ENCODE results near the gene NAPSA.
"Not testable (repeated sequence)": the region's sequence is repeated elsewhere in the genome, so short reads cannot be mapped to it uniquely, and the experiment has no call there.

The NAPSA gene

DNA sequence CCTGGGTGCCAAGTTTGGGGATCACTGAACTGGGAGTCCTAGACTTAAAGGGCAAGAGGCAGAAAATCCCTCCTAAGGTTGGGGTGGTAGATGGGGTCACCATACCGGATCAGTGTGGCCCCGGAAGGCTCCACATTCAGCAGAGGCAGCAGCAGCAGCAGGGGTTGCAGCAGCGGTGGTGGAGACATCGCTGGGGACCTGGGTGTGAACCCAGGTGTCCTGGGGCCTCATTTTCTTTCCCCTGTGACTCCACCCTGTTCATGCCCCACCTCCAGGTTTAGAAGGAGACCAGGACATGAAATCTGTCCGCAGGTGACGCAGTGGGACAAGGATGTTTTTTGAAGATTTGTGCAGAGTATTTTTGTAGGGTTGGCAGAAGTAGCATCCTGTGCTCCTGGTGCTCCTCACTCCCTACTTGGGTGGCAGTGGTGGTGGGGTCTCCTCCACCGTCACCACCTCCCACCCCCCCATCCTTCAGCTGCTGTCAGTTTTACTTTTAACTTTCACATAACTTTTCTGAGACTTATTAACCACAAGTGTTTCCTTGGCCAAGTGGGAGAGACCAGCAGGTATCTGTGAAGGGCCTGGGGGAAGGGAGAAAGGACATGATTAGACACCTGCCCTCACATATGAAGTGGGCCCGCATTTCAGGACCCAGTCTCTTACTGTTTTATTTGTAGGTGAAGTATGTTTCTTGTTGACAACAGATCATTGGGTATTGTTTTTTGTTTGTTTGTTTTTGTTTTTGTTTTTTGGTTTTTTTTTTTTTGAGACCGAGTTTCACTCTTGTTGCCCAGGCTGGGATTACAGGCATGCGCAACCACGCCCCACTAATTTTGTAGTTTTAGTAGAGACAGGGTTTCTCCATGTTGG lies at the start of gene NAPSA:
TSS of gene NAPSA (minus strand) at position 206 of the 873 bp plus-strand sequence. CDS start at position 188, 18 bp downstream.
- no peak for DNase-seq (ENCODE audit: low read depth in 2 of 2)

DNA sequence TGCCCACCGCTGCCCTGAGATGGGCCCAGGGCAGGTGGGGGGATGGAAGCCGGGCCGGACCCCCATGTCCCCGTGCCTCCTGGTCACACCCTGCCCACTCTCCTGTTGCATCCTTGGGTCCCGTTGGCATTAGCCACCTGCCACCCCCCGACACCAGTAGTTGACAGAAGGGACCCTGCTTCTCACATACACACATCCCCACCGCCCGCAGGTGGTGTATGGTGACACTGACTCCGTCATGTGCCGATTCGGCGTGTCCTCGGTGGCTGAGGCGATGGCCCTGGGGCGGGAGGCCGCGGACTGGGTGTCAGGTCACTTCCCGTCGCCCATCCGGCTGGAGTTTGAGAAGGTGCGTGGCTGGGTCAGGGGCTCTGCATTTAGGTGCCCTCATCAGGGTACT lies 48.1 kb upstream of the NAPSA start:
- no peak for DNase-seq (ENCODE audit: low read depth in 2 of 2)

DNA sequence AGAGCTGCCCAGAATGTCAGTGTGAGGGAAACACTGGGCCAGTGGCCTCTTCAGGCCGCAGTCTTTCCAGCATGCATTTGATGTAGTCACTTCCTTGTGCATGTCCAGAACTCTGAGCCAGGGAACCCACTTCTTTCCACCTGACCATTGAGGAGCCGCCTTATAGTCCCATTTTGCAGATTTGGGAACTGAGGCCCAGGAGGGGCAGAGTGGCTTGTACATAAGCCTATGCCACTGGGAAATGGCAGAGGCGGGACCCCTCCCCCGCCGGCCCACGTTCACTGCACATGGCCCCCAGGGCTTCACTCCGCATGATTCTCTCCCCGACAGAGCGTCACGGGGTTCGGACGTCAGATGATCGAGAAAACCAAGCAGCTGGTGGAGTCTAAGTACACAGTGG lies 47.7 kb upstream of the NAPSA start:
- DNase-seq (ENCODE audit: low read depth in 2 of 2): no peak

DNA sequence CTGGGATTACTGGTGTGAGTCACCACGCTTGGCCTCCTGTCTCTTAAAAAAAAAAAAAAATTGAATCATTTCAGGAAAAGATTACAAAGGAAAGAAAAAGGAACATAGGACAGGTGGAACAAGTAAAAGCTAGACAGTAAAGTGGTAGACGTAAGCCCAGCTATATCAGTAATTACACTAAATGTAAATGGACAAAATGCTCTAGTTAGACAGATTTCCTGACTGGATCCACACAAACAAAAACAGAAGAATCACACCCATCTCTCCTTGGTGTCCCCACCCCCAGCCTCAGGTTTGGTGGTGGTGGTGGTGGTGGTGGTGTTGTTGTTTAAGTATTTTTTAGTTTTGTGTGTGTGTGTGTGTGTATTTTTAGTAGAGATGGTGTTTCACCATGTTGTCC lies 47.0 kb upstream of the NAPSA start:
- no peak for DNase-seq (ENCODE audit: low read depth in 2 of 2)

DNA sequence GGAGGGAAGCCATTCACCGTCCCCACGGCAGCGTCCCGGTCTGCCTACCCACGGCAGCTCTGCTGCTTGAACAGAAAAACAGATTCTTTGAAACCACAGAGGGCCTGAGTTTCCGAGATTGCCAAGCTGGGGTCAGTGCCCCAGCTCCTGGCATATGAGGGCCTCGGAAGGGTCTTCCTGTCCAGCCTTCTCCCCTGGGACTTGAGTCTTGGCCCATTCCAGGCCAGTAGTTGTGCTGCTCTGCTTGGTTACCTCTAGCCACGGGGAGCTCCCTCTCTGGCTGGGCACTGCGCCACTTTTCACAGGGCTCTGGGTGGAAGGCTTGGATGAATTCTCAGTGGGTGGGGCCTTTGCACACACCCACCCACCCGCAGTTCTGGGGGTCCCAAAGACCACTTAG lies 44.7 kb upstream of the NAPSA start:
- no peak for DNase-seq (ENCODE audit: low read depth in 2 of 2)

DNA sequence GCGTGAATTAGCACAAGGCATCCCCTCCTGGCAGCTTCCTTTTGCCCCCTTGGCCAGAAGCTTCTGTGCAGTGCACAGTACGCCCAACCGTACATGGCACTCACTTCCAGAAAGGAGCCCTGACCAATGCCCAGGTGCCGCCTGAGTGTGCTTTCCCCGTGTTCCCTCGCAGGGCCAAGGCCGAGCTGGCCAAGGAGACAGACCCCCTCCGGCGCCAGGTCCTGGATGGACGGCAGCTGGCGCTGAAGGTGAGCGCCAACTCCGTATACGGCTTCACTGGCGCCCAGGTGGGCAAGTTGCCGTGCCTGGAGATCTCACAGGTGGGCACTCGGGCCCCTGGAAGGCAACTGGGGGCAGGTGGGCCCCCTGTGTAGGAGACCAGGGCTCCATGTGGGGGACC lies 43.9 kb upstream of the NAPSA start:
- DNase-seq (ENCODE audit: low read depth in 2 of 2): no peak

DNA sequence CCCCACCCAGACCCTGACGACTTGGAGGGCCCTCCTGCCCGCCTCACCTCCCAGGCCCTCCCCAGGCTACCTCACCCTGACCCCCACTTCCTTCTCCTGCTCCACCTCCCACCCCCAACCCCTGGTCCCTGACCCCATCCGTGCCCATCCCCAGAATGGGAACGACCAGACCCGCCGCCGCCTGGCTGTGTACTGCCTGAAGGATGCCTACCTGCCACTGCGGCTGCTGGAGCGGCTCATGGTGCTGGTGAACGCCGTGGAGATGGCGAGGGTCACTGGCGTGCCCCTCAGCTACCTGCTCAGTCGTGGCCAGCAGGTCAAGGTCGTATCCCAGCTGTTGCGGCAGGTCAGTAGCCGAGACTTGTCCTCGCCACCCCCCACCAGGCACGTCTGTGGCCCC lies 41.4 kb upstream of the NAPSA start:
- no peak for DNase-seq (ENCODE audit: low read depth in 2 of 2)

DNA sequence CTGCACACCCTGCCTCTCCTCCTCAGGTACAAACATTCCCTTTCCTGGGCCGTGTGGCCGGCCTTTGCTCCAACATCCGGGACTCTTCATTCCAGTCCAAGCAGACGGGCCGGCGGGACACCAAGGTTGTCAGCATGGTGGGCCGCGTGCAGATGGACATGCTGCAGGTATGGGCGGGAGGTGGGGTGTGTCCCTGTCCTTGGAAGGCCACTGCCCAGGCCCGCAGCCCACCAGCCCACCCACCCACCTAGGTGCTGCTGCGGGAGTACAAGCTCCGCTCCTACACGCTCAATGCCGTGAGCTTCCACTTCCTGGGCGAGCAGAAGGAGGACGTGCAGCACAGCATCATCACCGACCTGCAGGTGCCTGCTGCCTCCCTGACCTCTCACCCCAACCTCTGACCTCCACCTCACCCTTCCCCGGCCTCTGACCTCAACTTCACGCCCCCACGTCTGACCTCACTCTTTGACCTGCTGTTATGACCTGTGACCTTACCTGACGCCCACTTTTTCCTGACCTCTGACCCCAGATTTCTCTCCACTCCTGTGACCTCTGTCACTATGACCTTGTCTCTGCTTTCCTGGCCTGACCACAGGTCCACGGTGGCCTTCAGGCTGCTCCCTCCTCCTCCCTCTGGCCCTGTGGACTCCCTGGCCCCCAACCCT lies 40.8 kb upstream of the NAPSA start:
- no peak for DNase-seq (ENCODE audit: low read depth in 2 of 2)

DNA sequence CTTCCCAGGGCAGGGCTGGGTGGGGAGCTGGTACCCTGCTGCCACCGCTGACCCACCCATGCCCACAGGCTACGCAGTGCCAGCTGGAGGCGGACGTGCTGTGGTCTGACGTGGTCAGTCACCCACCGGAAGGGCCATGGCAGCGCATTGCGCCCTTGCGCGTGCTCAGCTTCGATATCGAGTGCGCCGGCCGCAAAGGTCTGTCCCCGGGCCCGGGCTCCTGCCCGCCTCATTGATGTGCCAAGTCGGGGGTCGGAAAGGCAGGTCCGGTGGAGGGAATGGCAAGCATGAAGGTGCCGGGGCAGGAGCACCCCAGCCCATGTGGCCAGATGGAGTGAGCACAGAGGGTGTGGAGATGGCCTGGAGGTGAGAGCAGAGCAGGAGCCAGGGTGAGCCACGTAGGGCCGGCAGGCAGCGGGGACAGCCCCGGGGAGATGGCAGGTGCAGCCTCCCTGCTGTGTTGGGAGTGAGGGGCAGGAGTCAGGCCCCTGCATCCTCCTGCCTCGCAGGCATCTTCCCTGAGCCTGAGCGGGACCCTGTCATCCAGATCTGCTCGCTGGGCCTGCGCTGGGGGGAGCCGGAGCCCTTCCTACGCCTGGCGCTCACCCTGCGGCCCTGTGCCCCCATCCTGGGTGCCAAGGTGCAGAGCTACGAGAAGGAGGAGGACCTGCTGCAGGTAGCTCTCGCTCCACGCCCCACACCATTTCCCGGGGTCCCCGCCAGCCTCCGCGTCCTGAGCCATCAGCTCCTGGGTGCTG lies 37.3 kb upstream of the NAPSA start:
- DNase-seq (ENCODE audit: low read depth in 2 of 2): no peak

DNA sequence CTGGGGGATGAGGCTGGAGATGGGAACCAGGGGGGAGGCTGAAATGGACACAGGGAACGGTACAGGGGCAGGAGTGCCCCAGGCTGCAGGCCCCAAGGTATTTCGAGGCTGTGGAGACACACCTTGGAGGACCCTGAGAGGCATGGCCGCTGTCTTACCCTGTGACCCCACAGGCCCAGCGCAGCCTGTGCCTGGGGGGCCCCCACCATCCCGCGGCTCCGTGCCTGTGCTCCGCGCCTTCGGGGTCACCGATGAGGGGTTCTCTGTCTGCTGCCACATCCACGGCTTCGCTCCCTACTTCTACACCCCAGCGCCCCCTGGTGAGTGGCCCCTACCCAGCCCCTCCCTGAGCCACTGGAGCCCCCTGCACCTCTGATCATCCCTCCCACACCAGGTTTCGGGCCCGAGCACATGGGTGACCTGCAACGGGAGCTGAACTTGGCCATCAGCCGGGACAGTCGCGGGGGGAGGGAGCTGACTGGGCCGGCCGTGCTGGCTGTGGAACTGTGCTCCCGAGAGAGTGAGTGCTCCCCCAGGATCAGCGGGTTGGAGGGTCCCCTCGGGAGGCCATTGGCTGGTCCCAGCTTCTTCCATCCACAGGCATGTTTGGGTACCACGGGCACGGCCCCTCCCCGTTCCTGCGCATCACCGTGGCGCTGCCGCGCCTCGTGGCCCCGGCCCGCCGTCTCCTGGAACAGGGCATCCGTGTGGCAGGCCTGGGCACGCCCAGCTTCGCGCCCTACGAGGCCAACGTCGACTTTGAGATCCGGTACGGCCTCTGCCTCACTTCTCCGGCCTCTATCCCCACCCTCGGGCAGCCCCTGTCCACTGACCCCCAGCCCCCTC lies 36.4 kb upstream of the NAPSA start:
- DNase-seq (ENCODE audit: low read depth in 2 of 2): no peak

DNA sequence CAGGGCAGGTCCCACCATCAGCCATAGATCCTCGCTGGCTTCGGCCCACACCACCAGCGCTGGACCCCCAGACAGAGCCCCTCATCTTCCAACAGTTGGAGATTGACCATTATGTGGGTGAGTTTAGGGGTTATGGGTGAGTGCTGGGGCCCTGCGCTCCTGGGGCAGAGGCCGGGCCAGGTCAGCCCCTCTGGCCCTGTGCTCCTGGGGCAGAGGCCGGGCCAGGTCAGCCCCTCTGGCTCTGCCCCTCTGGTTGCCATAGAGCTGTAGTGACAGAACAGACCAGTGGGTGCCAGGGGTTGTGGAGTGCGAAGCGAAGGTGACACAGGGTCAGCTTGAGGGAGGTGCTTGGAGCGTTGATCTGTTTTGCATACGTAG lies 33.9 kb upstream of the NAPSA start:
- no peak for DNase-seq (ENCODE audit: low read depth in 2 of 2)

DNA sequence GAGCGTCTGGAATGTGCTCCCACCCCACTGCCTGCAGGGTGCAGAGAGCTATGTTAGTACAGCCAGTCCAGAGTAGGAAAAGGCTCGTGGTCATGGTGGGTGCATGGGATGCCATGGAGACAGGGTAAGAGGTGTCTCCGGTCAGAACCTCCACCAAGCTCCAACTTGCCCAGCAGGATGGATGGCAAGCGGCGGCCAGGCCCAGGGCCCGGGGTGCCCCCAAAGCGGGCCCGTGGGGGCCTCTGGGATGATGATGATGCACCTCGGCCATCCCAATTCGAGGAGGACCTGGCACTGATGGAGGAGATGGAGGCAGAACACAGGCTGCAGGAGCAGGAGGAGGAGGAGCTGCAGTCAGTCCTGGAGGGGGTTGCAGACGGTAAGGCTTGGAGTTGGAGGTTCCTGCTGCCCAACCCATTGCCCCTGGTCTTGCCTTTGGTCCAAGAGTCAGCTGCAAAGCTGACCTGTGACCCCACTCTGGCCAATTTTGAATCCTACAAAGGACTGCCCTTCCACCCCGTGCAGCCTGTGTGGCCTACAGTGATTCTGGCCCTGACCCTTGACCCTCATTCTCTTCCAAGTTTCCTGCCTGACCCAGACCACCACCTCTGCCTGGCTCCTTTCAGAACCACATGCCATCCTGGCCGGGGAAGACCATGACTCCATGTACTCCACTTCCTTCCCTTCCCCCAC lies 33.4 kb upstream of the NAPSA start:
- DNase-seq (ENCODE audit: low read depth in 2 of 2): no peak

DNA sequence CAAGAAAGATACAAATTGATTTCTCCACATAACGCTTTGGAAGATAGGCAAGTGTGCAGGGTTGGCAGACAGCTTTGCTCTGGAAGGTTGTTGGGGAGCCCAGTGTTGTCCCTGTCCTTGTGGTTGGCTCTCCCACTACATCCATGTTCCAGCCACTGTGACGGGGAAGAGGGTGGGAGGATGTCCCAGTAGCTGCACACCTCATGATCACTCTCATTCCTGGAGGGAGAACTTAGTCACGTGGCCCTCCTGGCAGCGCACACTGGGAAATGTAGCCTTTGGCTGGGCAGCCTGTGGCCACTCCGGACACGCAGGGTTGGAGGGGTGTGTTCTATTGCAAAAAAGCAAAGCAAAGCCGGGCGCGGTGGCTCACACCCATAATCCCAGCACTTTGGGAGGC lies 28.6 kb upstream of the NAPSA start:
- DNase-seq (ENCODE audit: low read depth in 2 of 2): no peak

DNA sequence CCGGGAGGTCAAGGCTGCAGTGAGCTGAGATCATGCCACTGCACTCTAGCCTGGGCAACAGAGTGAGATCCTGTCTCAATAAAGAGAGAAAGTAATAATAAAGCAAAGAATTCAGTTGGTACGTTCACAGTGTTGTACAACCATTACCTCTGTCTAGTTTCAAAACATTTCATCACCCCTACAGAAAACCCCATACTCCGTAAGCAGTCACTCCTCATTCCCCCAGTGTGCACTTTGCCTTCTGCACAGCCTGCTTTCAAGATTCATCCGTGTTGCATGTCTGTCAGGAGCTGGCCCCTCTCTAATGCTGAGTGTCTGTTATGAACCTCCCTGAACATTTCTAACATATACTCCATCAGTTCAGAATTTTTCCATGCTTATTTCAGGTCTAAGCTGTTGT lies 28.1 kb upstream of the NAPSA start:
- DNase-seq (ENCODE audit: low read depth in 2 of 2): no peak

DNA sequence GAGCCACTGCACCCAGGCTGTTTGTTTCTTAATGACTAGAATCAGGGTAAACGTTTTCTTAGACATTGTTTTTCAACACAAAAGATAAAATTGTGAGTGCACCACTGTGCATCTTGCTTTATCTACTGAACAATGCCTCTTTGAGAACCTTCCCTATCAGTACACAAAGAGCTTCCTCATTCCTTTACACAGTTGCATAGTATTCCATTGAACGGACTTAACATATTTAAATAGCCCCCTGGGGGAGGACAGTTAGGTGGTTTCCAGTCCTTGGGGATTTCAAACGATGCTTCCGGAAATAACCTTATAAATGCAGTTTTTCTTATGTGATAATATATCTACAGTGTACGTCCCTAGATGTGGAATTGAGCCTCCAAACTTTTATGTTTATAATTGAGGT lies 27.3 kb upstream of the NAPSA start:
- no peak for DNase-seq (ENCODE audit: low read depth in 2 of 2)

DNA sequence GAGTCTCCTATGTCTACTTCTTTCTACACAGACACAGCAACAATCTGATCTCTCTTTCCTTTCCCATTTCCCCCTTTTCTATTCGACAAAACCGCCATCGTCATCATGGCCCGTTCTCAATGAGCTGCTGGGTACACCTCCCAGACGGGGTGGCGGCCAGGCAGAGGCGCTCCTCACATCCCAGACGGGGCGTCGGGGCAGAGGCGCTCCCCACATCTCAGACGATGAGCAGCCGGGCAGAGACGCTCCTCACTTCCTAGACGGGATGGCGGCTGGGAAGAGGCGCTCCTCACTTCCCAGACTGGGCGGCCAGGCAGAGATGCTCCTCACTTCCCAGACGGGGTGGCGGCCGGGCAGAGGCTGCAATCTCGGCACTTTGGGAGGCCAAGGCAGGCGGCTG lies 25.5 kb upstream of the NAPSA start:
- not testable (repeated sequence) for DNase-seq (ENCODE audit: low read depth in 2 of 2)

DNA sequence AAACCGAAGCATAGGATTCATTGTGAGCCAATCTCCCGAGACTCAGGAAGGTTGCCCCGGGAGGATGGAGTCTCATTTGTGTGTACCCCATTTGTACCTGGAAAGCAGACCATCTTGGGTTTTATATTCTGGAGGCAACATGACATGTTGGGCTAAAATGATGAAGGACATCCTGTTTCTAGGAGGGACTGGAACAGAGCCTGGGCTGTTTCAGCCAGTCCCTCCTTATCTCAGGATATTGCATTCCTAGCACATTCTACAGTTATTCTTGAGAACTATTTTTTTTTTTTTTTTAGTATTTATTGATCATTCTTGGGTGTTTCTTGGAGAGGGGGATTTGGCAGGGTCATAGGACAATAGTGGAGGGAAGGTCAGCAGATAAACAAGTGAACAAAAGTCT lies 24.9 kb upstream of the NAPSA start:
- DNase-seq (ENCODE audit: low read depth in 2 of 2): not testable (repeated sequence)

DNA sequence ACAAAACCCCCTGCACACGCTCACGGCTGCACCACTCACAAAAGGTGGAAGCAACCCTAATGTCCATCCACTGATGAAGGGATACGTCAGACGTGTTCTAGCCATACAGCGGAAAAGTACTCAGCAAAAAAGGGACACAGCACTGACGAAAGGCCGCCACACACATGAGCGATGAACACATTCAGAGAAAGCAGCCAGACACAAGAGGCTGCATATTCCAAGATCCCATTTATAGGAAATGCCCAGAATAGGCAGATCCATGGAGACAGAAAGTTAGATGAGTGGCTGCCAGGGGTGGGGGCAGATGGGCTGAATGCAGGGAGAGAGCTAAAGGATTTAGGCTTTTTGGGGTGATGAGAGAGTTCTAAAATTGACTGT lies 22.4 kb upstream of the NAPSA start:
- no peak for DNase-seq (ENCODE audit: low read depth in 2 of 2)

DNA sequence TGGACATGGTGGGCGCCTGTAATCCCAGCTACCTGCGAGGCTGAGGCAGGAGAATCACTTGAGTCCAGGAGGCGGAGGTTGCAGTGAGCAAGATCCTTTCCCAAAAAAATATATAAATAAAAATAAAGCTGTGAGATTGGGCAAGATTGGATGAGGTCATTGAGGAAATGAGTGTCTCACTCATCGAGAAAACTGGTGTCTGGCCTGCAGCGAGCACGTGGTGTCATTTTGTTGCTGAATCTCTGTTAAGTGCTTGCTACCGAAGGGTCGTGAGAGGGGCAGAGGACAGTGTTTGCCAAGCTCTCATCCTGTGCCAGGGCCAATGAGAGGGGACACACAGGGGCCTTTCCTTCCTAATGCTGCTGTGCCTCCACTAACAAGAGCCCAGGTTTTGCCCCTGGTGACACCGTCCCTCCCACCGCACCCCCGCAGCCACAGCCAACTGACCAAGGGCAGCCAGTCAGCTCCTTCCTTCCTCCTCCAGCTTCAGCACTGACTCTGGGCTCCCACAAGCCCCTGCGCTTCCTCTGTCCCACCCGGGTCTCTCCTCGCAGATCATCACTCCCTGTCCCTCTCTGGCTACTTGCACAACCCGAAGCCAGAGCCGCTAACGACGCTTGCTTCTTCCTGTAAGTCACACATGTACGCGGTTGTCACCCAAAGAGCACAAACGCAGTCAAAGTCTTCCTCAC lies 21.9 kb upstream of the NAPSA start:
- DNase-seq (ENCODE audit: low read depth in 2 of 2): no peak

DNA sequence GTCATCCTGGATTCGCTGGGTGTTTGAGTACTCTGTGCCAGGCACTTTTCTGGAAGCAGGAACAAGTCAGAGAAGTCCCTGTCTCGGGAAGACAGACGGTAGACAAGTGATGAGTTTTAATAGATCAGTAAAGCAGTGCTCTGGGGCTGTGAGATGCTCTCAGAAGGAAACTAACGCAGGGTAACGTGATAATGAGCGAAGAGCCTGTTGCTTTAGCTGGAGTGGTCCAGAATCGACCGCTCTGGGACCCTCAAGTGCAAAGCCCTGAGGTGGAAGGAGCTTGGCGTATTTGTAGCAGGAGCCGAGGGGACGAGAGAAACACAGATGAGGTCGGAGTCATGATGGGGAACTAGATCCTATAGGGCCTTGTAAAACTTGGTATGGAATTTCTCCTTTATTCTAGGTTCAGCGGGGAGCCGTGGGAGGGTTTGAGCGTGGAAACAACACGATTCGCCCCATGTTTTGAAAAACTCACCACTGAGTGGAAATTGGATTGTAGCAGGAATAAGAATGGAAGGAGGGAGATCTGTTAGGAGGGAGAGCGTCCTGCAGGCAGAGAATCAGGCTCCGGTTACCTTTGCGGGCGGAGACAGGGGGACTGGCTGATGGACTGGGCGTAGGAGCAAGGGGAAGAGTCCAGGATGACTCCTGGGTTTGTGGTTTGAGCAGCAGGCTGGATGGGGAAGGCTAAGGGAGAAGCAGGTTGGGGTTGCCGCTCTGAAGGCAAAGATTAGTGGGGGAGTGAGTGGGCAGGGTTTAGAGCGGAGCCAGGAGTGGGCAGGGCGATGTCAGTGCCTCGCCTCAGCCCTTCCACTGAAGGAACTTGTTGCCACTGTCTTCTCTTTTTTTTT lies 19.5 kb upstream of the NAPSA start:
- DNase-seq (ENCODE audit: low read depth in 2 of 2): no peak

Measured in stimulated activated CD8-positive, alpha-beta memory T cell treated with anti-CD3 and anti-CD28 coated beads, Interleukin-7, amount 100 ng/mL, for 4 hours (primary cell).